Body of pancreas (tissue), 4 donors: ENCODE measurements around the gene LPCAT1. TPM values are rescaled to one million over a fixed set of nuclear protein-coding genes. Genes with fewer than 3 reads are reported as not detected.

Source experiments
- ATAC-seq: fragments of 150-250 bp; one replicate; pipeline ENCODE4 v1.9.1; 2016
- DNase-seq, 4 donors: peaks; one replicate each; pipeline ENCODE4 v3.0.0-alpha.2; 2019
- H3K27ac ChIP-seq, 4 donors: fragments of 200-600 bp; sonication (generic); 1 replicate in 3 of 4; 2 replicates in 1 of 4; pipeline versions ENCODE4 v1.5.1 to v1.6.1; 2016 to 2019; ENCODE audit warnings: mild to moderate bottlenecking in 1 of 4, mixed read lengths in 1 of 4, moderate library complexity in 1 of 4
- H3K27me3 ChIP-seq, 2 donors: fragments of 200-600 bp; sonication (generic); one replicate each; pipeline ENCODE4 v1.6.0; 2016; ENCODE audit warnings: mild to moderate bottlenecking in 1 of 2
- H3K36me3 ChIP-seq, 2 donors: fragments of 200-600 bp; sonication (generic); replicated peaks in 1 of 2; 2 replicates each; pipeline ENCODE4 v1.5.1; 2016; ENCODE audit warnings: low read depth in 2 of 2; ENCODE audit not compliant: insufficient read depth in 1 of 2
- H3K4me1 ChIP-seq: fragments of 200-600 bp; sonication (generic); one replicate; pipeline ENCODE4 v1.6.0; 2016
- H3K4me3 ChIP-seq, 2 donors: fragments of 200-600 bp; sonication (generic); 1 replicate in 1 of 2; 2 replicates in 1 of 2; pipeline ENCODE4 v1.5.1; 2016 to 2019
- H3K9me3 ChIP-seq, 3 donors: fragments of 200-600 bp; sonication (generic); 1 replicate in 2 of 3; 2 replicates in 1 of 3; pipeline ENCODE4 v1.5.1; 2016
- CTCF ChIP-seq, 7 experiments: fragments of 450-650 bp in 4 of 7; fragments of 200-600 bp in 3 of 7; sonication (generic) in 3 of 7; IDR thresholded peaks; one replicate each; pipeline ENCODE4 v1.5.1; 2016 to 2019; ENCODE audit warnings: antibody characterized with exemption in 7 of 7
- POLR2A ChIP-seq, 3 donors: fragments of 450-650 bp; IDR thresholded peaks; one replicate each; pipeline ENCODE4 v1.6.1; 2016; ENCODE audit warnings: antibody characterized with exemption in 3 of 3, mild to moderate bottlenecking in 2 of 3
- WGBS, 2 donors: methylation state at CpG; one replicate each; pipeline ENCODE4 v1.1.5; 2017; 5-methylcytosine and 5-hydroxymethylcytosine counted together
- intact Hi-C: fragments of 100-400 bp; cut with DNase I; formaldehyde crosslinking; loops from one replicate; pipeline ENCODE4 v1.15.1; 2023
- total RNA-seq, 2 donors: library from RNA; depleted of rRNA; stranded (reverse); fragments of >200 nt; gene quantifications; one replicate each; pipeline ENCODE4 v1.1.0, GENCODE V29; 2016

The LPCAT1 gene
- total RNA-seq, 2 donors from 2014 or later = 17.1 to 21.5 TPM

DNA sequence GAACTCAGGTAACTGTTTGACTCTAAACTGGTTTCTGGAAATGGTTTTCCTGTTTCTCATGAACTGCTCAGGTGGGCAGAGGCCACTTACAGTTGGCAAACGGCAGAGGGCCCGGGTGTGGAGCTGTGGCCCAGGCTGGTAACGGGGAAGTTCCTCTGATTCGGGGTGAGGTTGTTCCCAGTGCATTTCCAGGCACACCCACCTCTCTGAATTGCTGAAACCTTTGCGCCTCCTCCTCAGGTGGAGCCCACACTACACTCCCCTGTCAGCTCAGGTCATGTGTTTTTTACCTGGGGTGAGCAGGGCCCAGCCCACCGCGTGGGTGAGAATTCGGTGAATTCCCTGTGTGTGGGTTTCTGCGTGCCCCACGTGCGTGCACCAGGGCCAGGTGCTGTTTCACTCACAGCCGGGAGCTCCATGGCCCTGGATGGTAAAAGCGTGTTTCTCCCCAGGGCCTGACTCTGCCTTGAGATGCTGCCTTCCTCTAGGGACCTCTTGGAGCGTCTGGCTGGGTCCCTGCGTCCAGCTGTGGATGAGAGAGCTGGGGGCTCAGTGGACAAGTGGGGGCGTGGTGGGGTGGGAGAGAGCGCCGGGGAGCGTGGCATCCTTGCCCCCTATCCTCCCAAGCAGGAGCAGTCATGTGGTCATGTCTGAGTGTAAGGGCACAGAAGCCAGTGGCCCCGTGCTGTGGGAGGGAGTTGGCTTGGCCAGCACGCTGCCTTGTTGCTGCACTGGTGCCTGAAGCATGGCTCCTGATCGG is 33.5 kb upstream of the LPCAT1 start:
- WGBS, 2 donors = 71 to 74% methylated on average over 15 to 22 of the region's 22 CpGs
- ATAC-seq = no peak
- Histone ChIP-seq H3K9me3 (no peaks in the 10 kb centered on the region), H3K27ac (no peak overlapping the region), H3K4me3 (no peak overlapping the region), H3K36me3 (no peaks in the 10 kb centered on the region), H3K27me3 (no peaks in the 10 kb centered on the region), H3K4me1 (peaks cover 12% of the 10 kb centered on the region)
- TF ChIP-seq POLR2A (IDR thresholded peaks at IDR 0.05) (no peak), CTCF (IDR thresholded peaks at IDR 0.05) (no peak)
- intact Hi-C loops = no loop called here
- no peak for DNase-seq

DNA sequence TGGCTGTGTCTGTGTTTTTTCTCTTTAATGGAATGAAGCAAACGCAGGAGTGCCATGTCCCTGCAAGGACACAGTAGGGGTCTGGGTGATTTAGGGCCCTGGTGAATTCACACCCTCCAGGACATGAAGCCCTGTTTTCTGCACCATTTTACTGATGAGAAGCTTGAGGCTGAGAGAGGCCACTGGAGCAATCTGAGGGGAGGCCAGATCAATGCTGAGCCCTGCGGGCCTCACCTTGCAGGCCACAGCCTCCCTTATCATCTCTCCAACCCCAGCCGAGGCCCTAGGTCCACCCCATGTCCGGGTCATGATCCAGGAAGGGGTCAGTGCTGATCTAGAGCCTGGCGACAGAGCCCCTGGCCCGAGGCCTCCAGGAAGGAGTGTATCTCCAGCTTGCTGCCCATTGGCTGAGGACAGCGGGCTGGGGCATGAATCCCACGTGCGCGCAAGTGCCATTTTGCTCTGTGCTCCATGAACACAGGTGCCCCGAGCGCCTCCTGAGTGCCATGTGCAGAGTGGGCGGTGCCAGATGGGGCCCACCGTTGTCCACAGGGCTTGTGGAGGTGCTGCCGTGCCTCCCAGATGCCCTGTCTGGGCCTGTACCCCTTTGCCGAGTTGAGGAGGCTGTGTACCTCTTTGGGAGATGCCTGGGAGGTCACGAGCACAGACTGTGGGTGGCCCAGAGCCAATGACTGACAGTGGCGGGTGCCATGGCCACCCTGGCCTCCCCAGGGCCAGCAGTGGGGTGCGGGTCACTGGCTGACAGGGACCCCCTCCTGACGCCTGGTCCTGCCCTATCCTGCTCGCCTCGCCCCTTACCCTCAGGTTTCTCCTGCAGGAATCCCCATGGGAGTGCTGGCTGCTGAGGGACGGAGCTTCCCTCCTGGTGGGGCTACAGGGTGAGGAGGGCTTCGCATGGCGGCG is 32.3 kb upstream of the LPCAT1 start:
- H3K9me3 ChIP-seq = no peaks in the 10 kb centered on the region
- H3K36me3 ChIP-seq = no peaks in the 10 kb centered on the region
- intact Hi-C loops = no loop called here
- DNase-seq (no peak), ATAC-seq (no peak)
- no peak overlapping the region for H3K4me3 ChIP-seq
- peaks cover 12% of the 10 kb centered on the region for H3K4me1 ChIP-seq
- no peaks in the 10 kb centered on the region for H3K27me3 ChIP-seq
- no peak overlapping the region for H3K27ac ChIP-seq
- 84 to 93% methylated on average over 9 to 25 of the region's 26 CpGs for WGBS, 2 donors
- TF ChIP-seq POLR2A (IDR thresholded peaks at IDR 0.05) (no peak), CTCF (IDR thresholded peaks at IDR 0.05) (no peak)

DNA sequence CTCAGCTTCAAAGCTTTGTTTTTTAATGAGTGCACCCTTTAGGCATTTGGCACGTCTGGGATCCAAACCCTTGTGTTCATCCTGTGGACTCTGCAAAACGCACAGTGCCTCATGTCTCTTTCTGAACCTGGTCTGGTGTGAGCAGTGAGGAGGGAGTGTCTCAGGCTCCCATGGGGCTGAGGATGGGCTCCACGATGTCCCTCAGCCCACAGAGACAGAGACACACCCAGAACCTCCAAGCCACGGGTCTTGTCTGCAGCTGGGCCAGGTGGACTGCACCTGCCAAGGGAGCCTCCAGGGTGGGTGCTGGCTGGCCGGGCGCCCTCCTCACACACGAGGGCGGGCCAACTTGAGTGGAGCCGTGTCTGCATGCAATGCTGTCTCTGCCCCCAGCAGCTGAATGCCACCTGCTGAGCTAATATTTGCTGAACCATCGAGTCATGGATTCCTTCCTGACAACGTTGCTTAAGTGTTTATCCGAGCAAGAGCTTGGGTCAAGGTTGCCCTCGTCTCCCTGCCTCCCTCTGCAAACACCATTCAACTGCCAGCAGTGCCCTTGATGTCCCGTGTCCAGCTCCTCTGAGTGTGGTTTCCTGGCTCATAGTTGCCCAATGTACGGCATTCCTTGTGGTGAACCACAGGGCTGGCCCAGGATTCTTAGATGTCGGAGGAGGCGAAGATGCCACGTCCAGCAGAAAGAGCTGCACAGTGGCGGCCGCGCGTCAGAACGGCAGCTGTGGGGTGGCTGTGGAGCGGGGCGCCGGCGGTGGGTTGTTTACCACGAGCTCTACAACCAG is 31.4 kb upstream of the LPCAT1 start:
- H3K9me3 ChIP-seq = no peaks in the 10 kb centered on the region
- no peak overlapping the region for H3K4me3 ChIP-seq
- no peak overlapping the region for H3K27ac ChIP-seq
- H3K27me3 ChIP-seq = no peaks in the 10 kb centered on the region
- intact Hi-C loops = no loop called here
- WGBS, 2 donors = 50 to 60% methylated on average over 21 to 25 of the region's 28 CpGs
- peaks cover 12% of the 10 kb centered on the region for H3K4me1 ChIP-seq
- DNase-seq = peak in 3 of 4 donors; percentile 29 to 55 (median 48)
- TF ChIP-seq POLR2A (IDR thresholded peaks at IDR 0.05) = no peak
- no peak for TF ChIP-seq CTCF (IDR thresholded peaks at IDR 0.05)
- peak; percentile 58 for ATAC-seq
- no peaks in the 10 kb centered on the region for H3K36me3 ChIP-seq

DNA sequence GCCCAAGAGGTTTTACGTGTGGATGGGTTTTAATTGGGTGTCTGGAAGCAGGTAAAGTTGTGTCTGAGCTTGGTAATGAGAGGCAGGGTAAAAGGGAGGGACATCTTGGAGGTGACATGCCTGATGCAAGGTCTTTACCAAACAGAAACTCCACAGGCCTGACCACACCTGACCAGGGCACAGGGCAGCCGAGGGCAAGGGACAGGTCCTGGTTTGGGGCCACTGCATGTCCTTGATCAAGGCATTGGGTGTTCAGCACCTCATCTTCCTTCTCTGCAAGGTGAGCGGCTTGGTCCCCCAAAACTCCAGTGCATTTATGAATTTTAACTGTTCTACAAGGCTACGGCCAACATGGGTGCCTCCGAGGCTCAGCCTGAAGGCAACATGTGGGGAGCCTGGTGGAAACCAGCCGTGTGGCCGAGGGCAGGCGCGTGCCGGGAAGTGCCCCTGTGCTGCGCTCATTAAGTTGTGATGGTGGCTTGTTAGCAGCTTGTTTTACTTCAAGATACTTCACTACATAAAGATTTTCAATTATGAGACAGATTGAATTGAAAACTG is 30.7 kb upstream of the LPCAT1 start:
- WGBS, 2 donors = 88 to 89% methylated on average over 8 to 11 of the region's 11 CpGs
- intact Hi-C loops = no loop called here
- TF ChIP-seq CTCF (IDR thresholded peaks at IDR 0.05) (no peak), POLR2A (IDR thresholded peaks at IDR 0.05) (no peak)
- Histone ChIP-seq H3K36me3 (no peaks in the 10 kb centered on the region), H3K4me1 (peaks cover 12% of the 10 kb centered on the region), H3K27me3 (no peaks in the 10 kb centered on the region), H3K4me3 (no peak overlapping the region), H3K9me3 (no peaks in the 10 kb centered on the region), H3K27ac (no peak overlapping the region)
- ATAC-seq (no peak), DNase-seq (no peak)
